HUES64 (cell line): ENCODE measurements around the gene POU2F3.

Source experiments
- H3K27ac ChIP-seq: 2 replicates; pipeline ENCODE4 v1.7.0; 2013; ENCODE audit warnings: low read depth, low read length, inconsistent platforms
- H3K27me3 ChIP-seq: 2 replicates; pipeline ENCODE4 v1.6.1; 2013; ENCODE audit warnings: mild to moderate bottlenecking, low read length; ENCODE audit not compliant: insufficient read depth
- H3K36me3 ChIP-seq: 2 replicates; pipeline ENCODE4 v1.6.1; 2013; ENCODE audit warnings: mild to moderate bottlenecking, low read length; ENCODE audit not compliant: insufficient read depth
- H3K4me1 ChIP-seq: 2 replicates; pipeline ENCODE4 v1.6.1; 2013; ENCODE audit warnings: mild to moderate bottlenecking, low read length, moderate library complexity; ENCODE audit not compliant: insufficient read depth
- H3K4me3 ChIP-seq: 2 replicates; pipeline ENCODE4 v1.5.1; 2013; ENCODE audit warnings: mild to moderate bottlenecking, low read length, moderate library complexity
- H3K9ac ChIP-seq: 2 replicates; pipeline ENCODE4 v1.6.1; 2013; ENCODE audit warnings: mild to moderate bottlenecking, low read depth, low read length
- H3K9me3 ChIP-seq: 2 replicates; pipeline ENCODE4 v1.6.1; 2013; ENCODE audit warnings: low read depth, low read length; ENCODE audit not compliant: insufficient read depth
- WGBS: fragments of 150-250, 120-280 bp; methylation state at CpG from one replicate; pipeline ENCODE4 v1.1.7; 2013; ENCODE audit warnings: missing lambda C conversion rate; 5-methylcytosine and 5-hydroxymethylcytosine counted together

POU2F3 gene

DNA sequence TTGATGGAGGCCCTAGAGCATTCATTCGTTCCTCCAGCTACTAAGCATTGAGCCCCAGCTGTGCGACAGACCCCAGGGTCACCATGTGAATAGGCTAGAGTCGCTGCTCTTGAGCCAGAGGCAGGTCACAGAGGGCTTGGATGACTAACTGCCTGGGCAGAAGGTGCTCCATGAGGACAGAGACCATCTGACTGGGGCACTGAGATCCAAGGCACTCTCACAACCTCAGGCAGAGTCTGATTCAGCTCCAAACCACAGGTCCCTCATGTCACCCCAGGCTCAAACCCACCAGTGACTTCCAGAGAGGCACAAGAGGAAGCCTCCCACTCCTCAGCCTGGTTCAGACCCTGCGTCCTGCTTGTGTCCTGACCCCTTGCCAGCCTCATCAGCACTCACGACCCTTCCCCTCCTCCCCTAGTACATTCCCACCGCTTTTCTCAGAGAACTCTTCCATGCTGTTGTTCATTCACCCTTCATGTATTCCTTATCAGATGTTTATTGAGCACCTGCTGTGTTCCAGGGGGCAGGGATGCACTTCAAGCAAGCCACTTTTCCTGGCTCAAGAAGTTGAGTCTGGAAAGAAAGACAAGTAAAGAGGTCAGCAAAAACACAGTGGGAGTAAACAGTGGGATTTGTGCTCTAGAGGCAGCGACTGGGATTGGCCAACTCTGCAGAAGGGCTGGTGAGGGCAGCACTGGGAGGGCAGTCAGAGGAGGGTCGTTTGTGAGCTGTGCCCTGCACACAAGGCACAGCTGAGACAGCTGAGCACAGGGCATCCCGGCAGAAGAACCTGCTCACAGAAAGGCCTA, 19.8 kb upstream of the POU2F3 start:
- Histone ChIP-seq H3K9me3 (no peaks in the 10 kb centered on the region), H3K27ac (no peak overlapping the region), H3K9ac (no peak overlapping the region), H3K4me1 (peaks cover 14% of the 10 kb centered on the region; the same call in 1 of the 2 replicates), H3K27me3 (peaks cover 65% of the 10 kb centered on the region), H3K36me3 (no peaks in the 10 kb centered on the region), H3K4me3 (no peak overlapping the region)
- 58% methylated on average over 9 of the region's 9 CpGs for WGBS

DNA sequence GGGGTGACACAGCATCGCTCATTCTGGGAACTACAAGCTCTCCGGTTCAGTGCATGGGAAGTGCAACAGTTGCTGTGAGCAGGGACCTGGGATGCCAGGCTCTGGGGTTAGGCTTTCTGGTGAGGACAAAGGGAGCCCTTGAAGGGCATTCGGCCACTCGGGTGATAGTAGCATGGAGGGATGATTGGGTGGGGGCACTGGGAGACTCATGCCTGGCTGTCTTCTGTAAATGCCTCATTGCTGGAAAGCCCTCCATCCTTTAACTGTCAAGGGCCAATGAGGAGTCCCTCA, 19.2 kb upstream of the POU2F3 start:
- peaks cover 17% of the 10 kb centered on the region; the same call in 1 of the 2 replicates for H3K4me1 ChIP-seq
- 90% methylated on average over 4 of the region's 4 CpGs for WGBS
- no peak overlapping the region for H3K9ac ChIP-seq
- H3K27ac ChIP-seq: no peak overlapping the region
- H3K27me3 ChIP-seq: peaks cover 60% of the 10 kb centered on the region
- no peak overlapping the region for H3K4me3 ChIP-seq
- H3K36me3 ChIP-seq: no peaks in the 10 kb centered on the region
- H3K9me3 ChIP-seq: no peaks in the 10 kb centered on the region

DNA sequence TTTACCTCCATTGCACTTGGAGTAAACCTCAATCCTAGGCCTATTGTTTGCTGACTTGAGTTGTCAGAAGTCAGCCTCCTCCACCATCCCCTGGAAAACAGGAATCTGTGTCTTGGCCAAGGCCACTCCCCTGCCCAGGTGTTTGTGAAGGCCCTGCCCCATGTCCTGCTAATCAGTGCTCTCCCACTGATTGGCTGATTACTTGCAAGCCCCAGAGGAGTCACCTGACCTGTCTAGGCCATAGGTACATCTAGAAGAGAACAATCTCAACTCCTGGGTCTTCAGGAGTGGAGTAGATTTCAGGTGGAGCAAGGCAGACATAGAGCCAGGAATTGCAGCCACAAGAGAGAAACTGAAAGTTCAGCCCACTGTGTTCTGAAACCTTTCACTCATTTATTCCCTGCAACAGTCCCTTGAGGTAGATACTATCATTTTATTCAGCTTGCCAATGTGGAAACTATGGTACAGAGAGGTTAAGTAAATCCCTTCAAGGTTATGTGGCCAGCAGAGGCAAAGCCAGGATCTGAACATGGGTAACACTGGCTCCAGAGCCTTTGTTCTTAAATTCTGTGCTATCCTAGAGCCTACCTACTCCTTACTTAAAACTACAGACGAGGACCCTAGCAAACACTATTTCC, 18.7 kb upstream of the POU2F3 start:
- Histone ChIP-seq H3K4me3 (no peak overlapping the region), H3K9ac (no peak overlapping the region), H3K36me3 (no peaks in the 10 kb centered on the region), H3K9me3 (no peaks in the 10 kb centered on the region), H3K27me3 (peaks cover 55% of the 10 kb centered on the region), H3K4me1 (peaks cover 17% of the 10 kb centered on the region; the same call in 1 of the 2 replicates), H3K27ac (no peak overlapping the region)
- WGBS: 91% methylated on average over 1 of the region's 1 CpG

DNA sequence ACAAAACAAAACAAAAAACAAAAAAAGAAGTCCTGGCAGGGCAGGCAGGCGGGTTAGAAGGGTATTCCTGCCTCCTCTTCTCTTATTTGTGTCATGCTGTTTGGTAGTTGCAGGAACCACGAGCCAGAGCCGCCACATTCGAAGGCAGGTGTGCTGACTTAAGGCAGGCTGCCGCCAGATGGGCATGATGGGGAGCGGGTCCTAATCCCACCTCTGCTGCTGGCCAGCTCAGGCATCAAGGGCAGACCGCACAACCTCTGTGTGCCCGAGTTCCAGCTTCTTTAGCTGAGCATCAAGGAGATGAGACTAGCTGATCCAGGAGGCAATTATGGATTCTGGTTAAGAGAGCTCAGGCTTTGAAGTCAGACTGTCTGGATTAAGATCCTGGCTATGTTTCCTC, 17.0 kb upstream of the POU2F3 start:
- H3K27ac ChIP-seq: no peak overlapping the region
- peaks cover 43% of the 10 kb centered on the region for H3K27me3 ChIP-seq
- no peaks in the 10 kb centered on the region for H3K36me3 ChIP-seq
- H3K9me3 ChIP-seq: no peaks in the 10 kb centered on the region
- H3K9ac ChIP-seq: no peak overlapping the region
- 91% methylated on average over 8 of the region's 8 CpGs for WGBS
- H3K4me3 ChIP-seq: no peak overlapping the region
- H3K4me1 ChIP-seq: peaks cover 14% of the 10 kb centered on the region; the same call in 1 of the 2 replicates

DNA sequence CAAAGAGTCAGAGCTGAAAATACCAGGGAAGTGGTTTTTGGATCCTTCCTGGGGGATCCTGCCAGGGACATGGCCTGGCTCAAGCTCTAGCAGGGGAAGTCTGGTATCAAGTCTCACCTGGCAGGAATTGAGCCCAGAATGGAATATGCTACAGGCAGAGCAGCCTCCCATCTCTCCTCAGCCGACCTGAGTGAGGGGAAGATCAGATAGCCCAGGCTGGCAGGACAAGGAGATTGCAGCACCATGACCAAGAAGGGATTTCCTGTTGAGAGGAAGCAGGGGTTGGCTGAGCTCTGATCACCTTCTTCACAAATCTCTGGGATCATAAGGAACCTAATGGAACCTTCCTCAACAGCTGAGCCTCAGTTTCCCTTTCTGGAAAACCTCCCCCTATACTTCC, 16.1 kb upstream of the POU2F3 start:
- Histone ChIP-seq H3K4me3 (no peak overlapping the region), H3K36me3 (no peaks in the 10 kb centered on the region), H3K27ac (no peak overlapping the region), H3K4me1 (peaks cover 8% of the 10 kb centered on the region; the same call in 1 of the 2 replicates), H3K27me3 (peaks cover 35% of the 10 kb centered on the region), H3K9ac (no peak overlapping the region), H3K9me3 (no peaks in the 10 kb centered on the region)
- WGBS: 77% methylated on average over 1 of the region's 1 CpG

DNA sequence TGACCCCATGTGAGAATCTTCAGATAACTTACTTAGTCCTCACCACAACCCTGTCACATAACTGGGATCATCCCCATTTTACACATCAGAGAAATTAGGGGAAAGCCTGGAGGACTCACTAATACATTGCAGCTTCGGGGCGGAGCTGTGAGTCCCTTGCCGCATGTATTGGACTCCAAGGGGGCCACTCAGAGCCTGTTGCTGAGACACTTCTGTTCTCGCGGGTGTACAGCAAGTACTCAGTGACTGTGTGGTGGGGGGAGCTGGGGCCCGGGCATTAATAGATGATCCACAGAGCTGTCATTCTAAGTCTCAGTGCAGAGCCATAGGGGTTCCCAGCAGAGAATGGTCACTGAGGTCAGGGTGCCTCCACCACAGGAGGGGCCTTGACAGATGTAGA, 15.6 kb upstream of the POU2F3 start:
- no peaks in the 10 kb centered on the region for H3K36me3 ChIP-seq
- H3K9me3 ChIP-seq: no peaks in the 10 kb centered on the region
- H3K4me1 ChIP-seq: peaks cover 8% of the 10 kb centered on the region; the same call in 1 of the 2 replicates
- H3K27me3 ChIP-seq: peaks cover 35% of the 10 kb centered on the region
- no peak overlapping the region for H3K4me3 ChIP-seq
- WGBS: 91% methylated on average over 6 of the region's 6 CpGs
- no peak overlapping the region for H3K9ac ChIP-seq
- H3K27ac ChIP-seq: no peak overlapping the region

DNA sequence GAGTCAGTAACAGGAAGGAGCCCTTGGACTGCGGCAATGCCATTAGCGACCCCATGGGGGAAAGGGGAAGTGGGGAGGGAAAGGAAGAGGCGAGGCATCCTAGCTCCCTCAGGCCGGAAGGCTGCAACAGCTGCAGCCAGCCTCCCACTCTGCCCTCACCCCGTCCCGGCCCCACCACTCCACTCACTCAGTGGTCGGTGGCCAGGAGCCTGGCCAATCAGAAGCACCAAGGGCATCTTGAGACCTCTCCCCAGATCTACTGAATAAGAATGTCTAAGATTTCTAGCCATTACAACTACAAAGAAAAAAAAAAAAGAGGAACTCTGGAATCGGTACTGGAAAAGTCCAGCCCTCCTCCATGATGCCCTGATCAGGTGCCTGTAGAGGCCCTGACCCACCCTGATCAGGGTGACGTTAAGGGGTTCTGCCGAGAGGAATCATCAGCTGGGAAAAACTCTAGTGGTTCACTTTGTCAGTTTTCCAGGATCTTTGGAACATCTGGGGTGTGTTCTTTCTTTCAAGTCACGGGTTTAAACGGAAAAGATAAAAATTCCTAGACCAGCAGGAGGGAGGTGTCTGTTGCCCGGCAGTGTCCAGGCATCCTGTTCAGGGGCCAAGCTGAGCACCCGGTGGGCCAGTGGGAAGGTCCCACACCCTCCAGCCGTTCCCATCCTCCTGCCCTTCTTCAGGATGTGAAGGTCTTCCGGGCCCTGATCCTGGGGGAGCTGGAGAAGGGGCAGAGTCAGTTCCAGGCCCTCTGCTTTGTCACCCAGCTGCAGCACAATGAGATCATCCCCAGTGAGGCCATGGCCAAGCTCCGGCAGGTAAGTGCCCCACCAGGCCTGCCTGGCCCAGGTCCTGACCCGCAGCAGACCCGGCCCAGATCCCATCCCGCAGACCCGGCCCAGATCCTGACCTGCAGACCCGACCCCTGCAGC, 14.7 kb upstream of the POU2F3 start:
- Histone ChIP-seq H3K9me3 (no peaks in the 10 kb centered on the region), H3K9ac (no peak overlapping the region), H3K27me3 (peaks cover 27% of the 10 kb centered on the region), H3K4me1 (peaks cover 8% of the 10 kb centered on the region; the same call in 1 of the 2 replicates), H3K27ac (no peak overlapping the region), H3K4me3 (no peak overlapping the region), H3K36me3 (no peaks in the 10 kb centered on the region)
- WGBS: 74% methylated on average over 19 of the region's 22 CpGs

DNA sequence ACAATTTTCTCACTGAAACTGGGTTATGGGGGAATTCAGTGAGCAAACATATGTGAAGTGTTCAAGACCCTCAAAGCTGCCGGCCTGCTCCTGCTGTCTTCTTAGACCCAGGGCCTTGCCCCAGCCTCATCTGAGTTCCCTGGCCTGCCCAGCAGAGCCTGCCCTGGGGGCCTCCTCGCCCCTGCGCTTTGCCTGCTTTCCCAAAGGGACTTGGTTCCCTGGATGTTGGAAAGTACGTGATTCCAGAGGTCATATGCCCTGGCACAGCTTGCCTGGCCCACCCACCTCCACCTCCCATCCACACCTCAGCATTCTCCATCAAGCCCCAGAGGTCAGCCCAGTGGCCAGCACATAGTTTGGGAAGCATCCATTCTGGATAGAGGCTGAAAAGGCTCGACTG, 13.7 kb upstream of the POU2F3 start:
- Histone ChIP-seq H3K4me1 (peaks cover 8% of the 10 kb centered on the region; the same call in 1 of the 2 replicates), H3K36me3 (no peaks in the 10 kb centered on the region), H3K27me3 (peaks cover 22% of the 10 kb centered on the region), H3K9ac (no peak overlapping the region), H3K27ac (no peak overlapping the region), H3K9me3 (no peaks in the 10 kb centered on the region), H3K4me3 (no peak overlapping the region)
- whole genome bisulfite sequencing: 87% methylated on average over 5 of the region's 5 CpGs

DNA sequence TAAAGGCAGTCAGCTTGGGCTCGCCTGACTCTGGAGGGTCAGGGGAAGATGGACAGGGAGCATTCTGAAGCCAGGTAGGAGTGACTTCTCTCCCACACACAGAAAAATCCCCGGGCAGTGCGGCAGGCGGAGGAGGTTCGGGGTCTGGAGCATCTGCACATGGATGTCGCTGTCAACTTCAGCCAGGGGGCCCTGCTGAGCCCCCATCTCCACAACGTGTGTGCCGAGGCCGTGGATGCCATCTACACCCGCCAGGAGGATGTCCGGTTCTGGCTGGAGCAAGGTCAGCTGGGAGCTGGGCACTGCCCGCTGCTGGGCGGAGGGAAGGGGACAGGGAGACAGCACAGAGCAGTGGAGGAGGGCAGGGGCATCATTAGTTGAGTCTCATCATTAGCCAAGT, 13.2 kb upstream of the POU2F3 start:
- Histone ChIP-seq H3K4me3 (no peak overlapping the region), H3K9me3 (no peaks in the 10 kb centered on the region), H3K27me3 (peaks cover 18% of the 10 kb centered on the region; the same call in 1 of the 2 replicates), H3K9ac (no peak overlapping the region), H3K36me3 (no peaks in the 10 kb centered on the region), H3K4me1 (peaks cover 8% of the 10 kb centered on the region; the same call in 1 of the 2 replicates), H3K27ac (no peak overlapping the region)
- WGBS: 81% methylated on average over 13 of the region's 13 CpGs

DNA sequence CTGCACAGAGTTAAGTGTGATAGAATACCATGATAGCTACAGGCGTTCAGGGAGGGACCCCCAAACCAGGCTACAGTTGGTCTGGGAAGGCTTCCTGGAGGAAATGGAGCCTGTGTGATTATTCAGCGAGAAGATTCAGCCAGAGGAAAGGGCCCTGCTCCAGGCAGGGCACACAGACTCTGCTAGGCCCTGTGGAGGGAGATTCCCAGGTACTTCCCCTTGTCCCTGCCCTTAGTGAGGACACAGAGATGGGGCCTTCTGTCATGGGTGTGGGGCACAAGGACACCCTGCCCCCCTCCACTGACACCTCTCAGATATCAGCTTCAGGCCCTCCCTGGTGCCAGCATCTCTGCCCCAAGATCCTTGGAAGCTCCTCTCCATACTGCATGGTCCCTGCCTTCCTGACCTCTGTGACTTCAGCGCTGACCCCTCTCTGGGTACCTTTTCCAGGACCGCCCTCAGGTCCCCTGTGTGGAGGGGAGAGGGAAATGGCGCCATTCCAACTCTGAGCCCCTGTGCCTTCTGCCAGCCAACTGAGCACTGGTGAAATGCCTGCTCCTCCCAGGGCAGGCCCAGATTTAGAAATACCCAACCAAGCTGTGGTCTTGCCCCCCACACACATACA, 12.6 kb upstream of the POU2F3 start:
- H3K9me3 ChIP-seq: no peaks in the 10 kb centered on the region
- no peaks in the 10 kb centered on the region for H3K36me3 ChIP-seq
- 93% methylated on average over 5 of the region's 5 CpGs for WGBS
- no peak overlapping the region for H3K9ac ChIP-seq
- no peak overlapping the region for H3K27ac ChIP-seq
- H3K4me3 ChIP-seq: no peak overlapping the region
- H3K4me1 ChIP-seq: peaks cover 8% of the 10 kb centered on the region; the same call in 1 of the 2 replicates
- peaks cover 18% of the 10 kb centered on the region; the same call in 1 of the 2 replicates for H3K27me3 ChIP-seq
